Uterus (tissue), 4 donors: ENCODE results near the gene IL1A. TPM values are rescaled to one million over a fixed set of nuclear protein-coding genes. Genes with fewer than 3 reads are reported as not detected.

Experiments used
- DNase-seq, 2 donors: peaks; one replicate each; pipeline ENCODE4 v3.0.0-alpha.2; 2019 to 2020
- H3K27ac ChIP-seq, 2 donors: fragments of 200-600 bp; sonication (generic); 1 replicate in 1 of 2; 2 replicates in 1 of 2; pipeline ENCODE4 v1.5.1; 2016 to 2018
- H3K27me3 ChIP-seq, 2 donors: fragments of 200-600 bp; sonication (generic); one replicate each; pipeline ENCODE4 v1.5.1; 2018 to 2019; ENCODE audit warnings: control low read depth in 1 of 2
- H3K36me3 ChIP-seq, 2 donors: fragments of 200-600 bp; sonication (generic); one replicate each; pipeline ENCODE4 v1.5.1; 2019; ENCODE audit warnings: control low read depth in 1 of 2
- H3K4me1 ChIP-seq, 2 donors: fragments of 200-600 bp; sonication (generic); one replicate each; pipeline ENCODE4 v1.5.1; 2018 to 2019; ENCODE audit warnings: control low read depth in 1 of 2
- H3K4me3 ChIP-seq, 2 donors: fragments of 200-600 bp; sonication (generic); 1 replicate in 1 of 2; 2 replicates in 1 of 2; pipeline ENCODE4 v1.5.1; 2018 to 2019; ENCODE audit warnings: mild to moderate bottlenecking in 1 of 2
- H3K9me3 ChIP-seq, 2 donors: fragments of 200-600 bp; sonication (generic); one replicate each; pipeline ENCODE4 v1.5.1; 2019; ENCODE audit warnings: control low read depth in 1 of 2
- CTCF ChIP-seq, 4 experiments: fragments of 200-600 bp in 2 of 4; fragments of 450-650 bp in 2 of 4; sonication (generic) in 2 of 4; IDR thresholded peaks; one replicate each; pipeline ENCODE4 v1.5.1; 2016 to 2019; ENCODE audit warnings: antibody characterized with exemption in 4 of 4, mild to moderate bottlenecking in 2 of 4, moderate library complexity in 1 of 4
- POLR2A ChIP-seq, 2 donors: fragments of 450-650 bp; IDR thresholded peaks; one replicate each; pipeline ENCODE4 v1.6.1; 2016; ENCODE audit warnings: antibody characterized with exemption in 2 of 2, mild to moderate bottlenecking in 1 of 2, moderate library complexity in 1 of 2
- intact Hi-C: fragments of 100-400 bp; cut with DNase I; formaldehyde crosslinking; loops from one replicate; pipeline ENCODE4 v1.15.1; 2023; ENCODE audit warnings: low total_unique reads
- total RNA-seq, 4 donors: library from RNA; depleted of rRNA in 3 of 4; stranded (reverse); fragments of >200 nt in 3 of 4; gene quantifications; one replicate each; pipeline versions ENCODE4 v1.1.0 to v1.2.4, GENCODE V29; 2014 to 2023
- donor health status: DM: yes; HTN: yes; CAD: no.

Gene IL1A
- total RNA-seq, 4 donors from 2014 or later, result 0.41 TPM; not detected in 3

GRCh38 chr2:112764071-112765044 lies 19.9 kb downstream of the IL1A start, which contains the start of gene CKAP2L:
Gene CKAP2L, minus strand, starts transcription at chr2:112764609. Its CDS starts 11 bp downstream, at chr2:112764598.
- Histone ChIP-seq H3K36me3 (no peaks in the 10 kb centered on the region), H3K27ac (peak within 1 kb of the TSS in 1 of 2 donors; percentile 23), H3K27me3 (no peaks in the 10 kb centered on the region), H3K4me1 (no peaks in the 10 kb centered on the region), H3K4me3 (peak within 1 kb of the TSS; percentile 50 to 55), H3K9me3 (no peaks in the 10 kb centered on the region)
- TF ChIP-seq CTCF (IDR thresholded peaks at IDR 0.05) (no peak), POLR2A (IDR thresholded peaks at IDR 0.05) (no peak)
- DNase-seq, result peak; percentile 88 to 89
- intact Hi-C loops, result no loop called here

DNA sequence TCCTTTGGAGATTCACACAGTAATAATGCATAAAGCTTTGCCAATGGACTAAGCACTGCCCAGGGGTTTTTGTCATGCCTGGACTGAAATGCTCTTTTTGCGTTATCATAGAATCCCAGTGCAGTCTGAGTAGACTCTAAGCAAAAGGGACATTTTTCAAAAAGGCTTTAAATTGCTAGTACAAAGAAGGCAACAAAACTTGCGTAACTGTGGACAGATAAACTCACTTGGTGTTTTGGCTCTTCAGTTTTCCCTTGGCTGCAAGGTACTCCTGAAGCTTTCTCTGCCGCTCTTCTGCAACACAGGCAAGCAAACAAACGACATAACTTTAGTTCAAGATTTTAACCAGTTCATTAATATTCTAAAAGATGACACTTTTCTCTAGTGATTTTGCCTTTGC lies 22.0 kb downstream of the IL1A start:
- no peaks in the 10 kb centered on the region for H3K9me3 ChIP-seq
- no peaks in the 10 kb centered on the region for H3K27me3 ChIP-seq
- H3K27ac ChIP-seq, result no peak overlapping the region
- intact Hi-C loops, result no loop called here
- DNase-seq, result no peak
- H3K4me1 ChIP-seq, result no peaks in the 10 kb centered on the region
- no peak overlapping the region for H3K4me3 ChIP-seq
- H3K36me3 ChIP-seq, result no peaks in the 10 kb centered on the region
- TF ChIP-seq POLR2A (IDR thresholded peaks at IDR 0.05), result no peak
- no peak for TF ChIP-seq CTCF (IDR thresholded peaks at IDR 0.05)

DNA sequence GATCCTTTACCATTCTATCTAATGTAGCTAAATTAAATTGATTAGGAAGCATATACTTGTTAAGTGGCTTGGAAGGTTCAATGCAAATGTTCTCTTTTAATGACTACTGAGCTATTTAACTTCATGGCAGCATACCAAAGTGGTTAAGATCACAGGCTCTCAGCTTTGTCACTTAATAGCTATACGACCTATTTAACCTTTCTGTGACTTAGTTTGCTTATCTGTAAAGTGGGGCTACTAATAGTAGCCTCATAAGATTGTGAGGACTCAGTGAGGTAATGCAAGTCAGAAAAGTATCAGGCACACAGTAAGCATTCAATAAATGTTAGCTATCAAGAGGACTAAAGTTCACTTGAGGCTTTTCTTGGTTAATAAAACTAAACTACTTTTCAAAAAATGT lies 24.1 kb downstream of the IL1A start:
- DNase-seq, result no peak
- H3K36me3 ChIP-seq, result no peaks in the 10 kb centered on the region
- H3K4me1 ChIP-seq, result no peaks in the 10 kb centered on the region
- intact Hi-C loops, result no loop called here
- TF ChIP-seq CTCF (IDR thresholded peaks at IDR 0.05), result no peak
- no peak for TF ChIP-seq POLR2A (IDR thresholded peaks at IDR 0.05)
- H3K9me3 ChIP-seq, result no peaks in the 10 kb centered on the region
- no peaks in the 10 kb centered on the region for H3K27me3 ChIP-seq
- H3K27ac ChIP-seq, result no peak overlapping the region
- no peak overlapping the region for H3K4me3 ChIP-seq

- H3K36me3 ChIP-seq, result no peaks in the 10 kb centered on the region
- no peaks in the 10 kb centered on the region for H3K4me1 ChIP-seq
- no peak for TF ChIP-seq POLR2A (IDR thresholded peaks at IDR 0.05)
- no peak for TF ChIP-seq CTCF (IDR thresholded peaks at IDR 0.05)
- H3K27ac ChIP-seq, result no peak overlapping the region
- DNase-seq, result no peak
- no peak overlapping the region for H3K4me3 ChIP-seq
- H3K9me3 ChIP-seq, result no peaks in the 10 kb centered on the region
- intact Hi-C loops, result no loop called here
- no peaks in the 10 kb centered on the region for H3K27me3 ChIP-seq
These were observed 25.6 kb downstream of the IL1A start for GRCh38 chr2:112758711-112759110.

- intact Hi-C loops, result no loop called here
These were observed 27.0 kb downstream of the IL1A start for GRCh38 chr2:112757265-112757664.

More at GRCh38 chr2:112757265-112757664, 27.0 kb downstream of the IL1A start:
- Histone ChIP-seq H3K9me3 (no peaks in the 10 kb centered on the region), H3K36me3 (no peaks in the 10 kb centered on the region), H3K4me3 (no peak overlapping the region), H3K27ac (no peak overlapping the region), H3K27me3 (no peaks in the 10 kb centered on the region), H3K4me1 (no peaks in the 10 kb centered on the region)
- TF ChIP-seq POLR2A (IDR thresholded peaks at IDR 0.05), result no peak
- no peak for TF ChIP-seq CTCF (IDR thresholded peaks at IDR 0.05)
- DNase-seq, result no peak
